Smooth muscle cell (in vitro differentiated cells): Measurements from ENCODE around the gene PPP4R3A. TPM values are rescaled to one million over a fixed set of nuclear protein-coding genes. Genes with fewer than 3 reads are reported as not detected.

Experiments
- DNase-seq: peaks from one replicate; lab custom pipeline; 2025; ENCODE audit not compliant: unreplicated experiment; lab: John Stamatoyannopoulos, UW
- H2AFZ ChIP-seq: fragments of 200-600 bp; sonication (generic); 2 replicates; pipeline ENCODE4 v1.6.0; 2016; ENCODE audit warnings: antibody characterized with exemption, low read depth, mild to moderate bottlenecking
- H3F3A ChIP-seq: fragments of 200-600 bp; sonication (generic); 2 replicates; pipeline ENCODE4 v1.6.0; 2017; ENCODE audit warnings: antibody characterized with exemption, low read depth
- H3K27ac ChIP-seq: fragments of 200-600 bp; sonication (generic); 2 replicates; pipeline ENCODE4 v1.5.1; 2016; ENCODE audit warnings: low read depth, mild to moderate bottlenecking
- H3K27me3 ChIP-seq: fragments of 200-600 bp; sonication (generic); 2 replicates; pipeline ENCODE4 v1.6.1; 2016; ENCODE audit warnings: low read depth, mild to moderate bottlenecking
- H3K36me3 ChIP-seq: fragments of 200-600 bp; sonication (generic); 2 replicates; pipeline ENCODE4 v1.5.1; 2016; ENCODE audit warnings: low read depth
- H3K4me1 ChIP-seq: fragments of 200-600 bp; sonication (generic); 2 replicates; pipeline ENCODE4 v1.5.1; 2016; ENCODE audit warnings: low read depth
- H3K4me2 ChIP-seq: fragments of 200-600 bp; sonication (generic); 2 replicates; pipeline ENCODE4 v1.6.0; 2016; ENCODE audit warnings: mild to moderate bottlenecking
- H3K4me3 ChIP-seq: fragments of 200-600 bp; sonication (generic); 2 replicates; pipeline ENCODE4 v1.5.1; 2016; ENCODE audit warnings: mild to moderate bottlenecking
- H3K79me2 ChIP-seq: fragments of 200-600 bp; sonication (generic); 2 replicates; pipeline ENCODE4 v1.6.0; 2016; ENCODE audit warnings: low read depth, mild to moderate bottlenecking
- H3K9ac ChIP-seq: fragments of 200-600 bp; sonication (generic); 2 replicates; pipeline ENCODE4 v1.6.0; 2016; ENCODE audit warnings: low read depth
- H3K9me3 ChIP-seq: fragments of 200-600 bp; sonication (generic); replicated peaks from 2 replicates; pipeline ENCODE4 v1.5.1; 2016; ENCODE audit warnings: low read depth
- H4K20me1 ChIP-seq: fragments of 200-600 bp; sonication (generic); 2 replicates; pipeline ENCODE4 v1.6.0; 2016; ENCODE audit warnings: low read depth
- CTCF ChIP-seq: fragments of 200-600 bp; sonication (generic); IDR thresholded peaks from 2 replicates; pipeline ENCODE4 v1.5.1; 2017; ENCODE audit warnings: borderline replicate concordance, mild to moderate bottlenecking, antibody characterized with exemption; ENCODE audit not compliant: insufficient read depth, poor library complexity, severe bottlenecking
- WGBS: methylation state at CpG from one replicate; pipeline ENCODE4 v1.1.7; 2016; ENCODE audit warnings: low lambda C conversion rate; 5-methylcytosine and 5-hydroxymethylcytosine counted together
- polyA plus RNA-seq: library from polyadenylated mRNA; unstranded; fragments of >200 nt; fragmentation: Nextera tagmentation; extraction: Ambion mirVana; gene quantifications from 2 replicates; pipeline ENCODE4 v1.2.1, GENCODE V29; 2016
- total RNA-seq: library from RNA; depleted of rRNA; stranded (reverse); fragments of >200 nt; gene quantifications from 2 replicates; pipeline ENCODE4 v1.2.3, GENCODE V29; 2014

Gene PPP4R3A
- total and polyA plus RNA-seq, 2 experiments from 2014 or later: 35.3 to 62.7 TPM

DNA sequence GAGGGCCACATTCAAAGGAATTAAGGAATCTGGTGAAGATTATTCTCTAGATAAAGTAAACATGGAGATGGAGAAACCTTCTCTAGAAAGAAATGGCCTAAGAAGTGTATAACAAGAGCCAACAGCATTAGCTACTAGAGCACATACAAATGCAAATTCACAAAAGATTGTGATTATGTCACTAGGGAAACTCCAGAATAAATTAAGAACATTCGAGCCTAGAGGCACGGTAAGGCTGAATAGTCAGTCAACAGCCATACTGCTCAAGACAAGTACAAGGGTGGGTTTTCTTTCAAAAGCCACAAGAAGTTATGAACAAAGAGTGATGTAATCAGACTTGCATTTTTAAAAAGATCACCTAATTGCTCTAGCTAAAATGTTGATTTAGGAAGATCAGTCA lies 25.4 kb downstream of the PPP4R3A start:
- Histone ChIP-seq H3K9me3 (no peaks in the 10 kb centered on the region), H3F3A (peaks cover 5% of the 10 kb centered on the region), H3K4me1 (no peaks in the 10 kb centered on the region), H3K79me2 (peaks cover 90% of the 10 kb centered on the region), H3K27me3 (no peaks in the 10 kb centered on the region), H3K9ac (no peak overlapping the region), H2AFZ (no peak overlapping the region), H3K27ac (no peak overlapping the region), H4K20me1 (peaks cover 100% of the 10 kb centered on the region), H3K36me3 (peaks cover 35% of the 10 kb centered on the region), H3K4me2 (no peak overlapping the region), H3K4me3 (no peak overlapping the region)
- no peak for DNase-seq
- WGBS: 90% methylated on average over 2 of the region's 2 CpGs
- TF ChIP-seq CTCF: no peak

DNA sequence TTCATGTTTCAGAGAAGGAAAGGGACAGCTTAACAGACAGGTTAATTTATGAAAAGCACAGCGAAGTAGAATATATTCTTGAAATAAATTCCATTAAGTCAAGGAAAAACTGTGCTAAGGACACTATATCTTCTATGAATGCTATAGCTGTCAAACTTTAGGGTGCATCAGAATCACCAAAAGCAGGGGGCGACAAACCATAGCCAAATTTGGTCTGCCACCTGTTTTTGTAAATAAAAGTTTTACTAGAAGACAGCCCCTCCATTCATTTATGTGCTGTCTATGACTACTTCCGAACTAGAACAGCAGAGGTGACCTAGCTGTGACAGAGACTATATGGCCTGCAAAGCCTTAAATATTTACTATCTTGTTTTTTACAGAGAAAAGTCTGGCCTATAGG lies 25.9 kb downstream of the PPP4R3A start:
- Histone ChIP-seq H4K20me1 (peaks cover 100% of the 10 kb centered on the region), H3K27me3 (no peaks in the 10 kb centered on the region), H3K27ac (no peak overlapping the region), H3K4me3 (no peak overlapping the region), H3K4me1 (no peaks in the 10 kb centered on the region), H3K9ac (no peak overlapping the region), H3K36me3 (peaks cover 37% of the 10 kb centered on the region), H3K9me3 (no peaks in the 10 kb centered on the region), H3K79me2 (peaks cover 91% of the 10 kb centered on the region), H2AFZ (no peak overlapping the region), H3F3A (peaks cover 5% of the 10 kb centered on the region), H3K4me2 (no peak overlapping the region)
- no peak for TF ChIP-seq CTCF
- no peak for DNase-seq
- 97% methylated on average over 3 of the region's 3 CpGs for WGBS

DNA sequence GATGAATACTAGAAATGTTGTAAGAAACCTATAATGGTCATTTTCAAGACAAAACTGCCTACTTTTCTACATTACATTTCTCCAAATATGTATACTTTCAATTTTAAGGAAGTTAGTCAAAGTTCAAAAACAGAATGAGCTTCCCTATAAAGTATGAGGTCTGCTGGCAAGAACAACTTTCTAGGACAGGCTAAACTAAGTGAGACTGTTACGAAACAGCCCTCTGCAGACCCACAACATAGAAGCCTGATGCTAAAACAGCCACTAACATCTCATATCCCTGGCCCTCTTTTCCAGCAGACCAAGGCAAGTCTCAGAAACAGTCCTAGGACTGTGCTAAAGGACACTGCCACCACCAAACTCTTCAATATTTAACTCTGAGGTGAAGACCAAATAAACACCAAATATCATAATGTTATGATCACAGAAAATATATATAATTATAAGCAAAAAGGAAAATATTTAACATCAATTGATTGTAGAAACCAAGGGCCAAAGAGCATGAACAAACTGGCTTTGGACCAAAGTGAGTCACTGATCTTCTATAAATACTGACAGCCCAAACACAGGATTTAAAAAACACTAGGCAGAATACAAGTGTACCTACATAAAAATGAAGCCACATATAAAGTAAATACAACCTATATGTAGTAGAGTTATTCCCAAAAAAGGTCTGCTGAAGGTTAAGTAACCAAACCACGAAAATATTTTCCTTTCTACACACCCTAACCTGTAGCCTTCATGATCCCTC lies 27.7 kb downstream of the PPP4R3A start:
- Histone ChIP-seq H3K79me2 (peaks cover 95% of the 10 kb centered on the region), H3K4me3 (no peak overlapping the region), H3K27ac (peak overlapping the region; percentile 16), H3K9ac (no peak overlapping the region), H3F3A (peaks cover 5% of the 10 kb centered on the region), H4K20me1 (peaks cover 100% of the 10 kb centered on the region), H3K4me2 (no peak overlapping the region), H3K4me1 (no peaks in the 10 kb centered on the region), H3K9me3 (no peaks in the 10 kb centered on the region), H2AFZ (no peak overlapping the region), H3K27me3 (no peaks in the 10 kb centered on the region), H3K36me3 (peaks cover 44% of the 10 kb centered on the region)
- TF ChIP-seq CTCF: no peak
- 97% methylated on average over 2 of the region's 2 CpGs for WGBS
- no peak for DNase-seq

DNA sequence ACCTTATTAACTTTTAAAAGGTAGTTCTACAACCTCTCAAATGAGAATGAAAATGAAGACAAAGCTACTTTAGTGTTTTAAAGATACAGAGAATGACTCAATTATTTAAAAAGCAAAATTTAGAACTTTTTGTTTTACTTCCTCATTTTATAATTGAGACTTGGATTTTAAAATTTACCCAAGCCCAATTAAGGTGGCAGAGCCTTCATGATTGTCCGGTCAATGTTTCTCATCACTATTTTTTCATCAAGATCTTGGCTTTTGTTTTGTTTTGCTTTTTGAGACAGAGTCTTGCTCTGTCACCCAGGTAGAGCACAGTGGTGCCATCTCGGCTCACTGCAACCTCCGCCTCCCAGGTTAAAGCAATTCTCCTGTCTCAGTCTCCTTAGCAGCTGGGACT lies 32.7 kb downstream of the PPP4R3A start:
- WGBS: 97% methylated on average over 3 of the region's 3 CpGs
- H4K20me1 ChIP-seq: peaks cover 93% of the 10 kb centered on the region

More for the DNA sequence above, 32.7 kb downstream of the PPP4R3A start:
- Histone ChIP-seq H2AFZ (no peak overlapping the region), H3K4me1 (no peaks in the 10 kb centered on the region), H3K27me3 (no peaks in the 10 kb centered on the region), H3K36me3 (peaks cover 63% of the 10 kb centered on the region), H3K9ac (no peak overlapping the region), H3K79me2 (peaks cover 76% of the 10 kb centered on the region), H3K27ac (no peak overlapping the region), H3K9me3 (no peaks in the 10 kb centered on the region), H3F3A (peaks cover 4% of the 10 kb centered on the region), H3K4me2 (no peak overlapping the region), H3K4me3 (no peak overlapping the region)
- DNase-seq: no peak
- TF ChIP-seq CTCF: no peak
